Neural cell (in vitro differentiated cells): Measurements from ENCODE around the gene PTPN9. TPM values are rescaled to one million over a fixed set of nuclear protein-coding genes. Genes with fewer than 3 reads are reported as not detected.

Experiments used
- H2AFZ ChIP-seq: fragments of 200-600, 300-800 bp; sonication (generic), shearing (Covaris generic); 2 replicates; pipeline ENCODE4 v1.6.0; 2014; ENCODE audit warnings: low read depth, mild to moderate bottlenecking, antibody characterized with exemption, low read length, moderate library complexity
- H3F3A ChIP-seq: fragments of 200-600 bp; shearing (Covaris generic); 2 replicates; pipeline ENCODE4 v1.6.1; 2016; ENCODE audit warnings: mild to moderate bottlenecking, moderate library complexity, mixed read lengths, antibody characterized with exemption, low read length; ENCODE audit not compliant: insufficient read depth, poor library complexity, severe bottlenecking
- H3K27ac ChIP-seq: fragments of 200-600, 300-800 bp; sonication (generic), shearing (Covaris generic); 2 replicates; pipeline ENCODE4 v1.5.1; 2014; ENCODE audit warnings: mild to moderate bottlenecking, low read length, moderate library complexity
- H3K27me3 ChIP-seq: fragments of 300-800, 200-600 bp; sonication (generic), shearing (Covaris generic); 2 replicates; pipeline ENCODE4 v1.6.0; 2014; ENCODE audit warnings: mild to moderate bottlenecking, low read depth, low read length, moderate library complexity; ENCODE audit not compliant: insufficient read depth
- H3K36me3 ChIP-seq: fragments of 300-800, 200-600 bp; sonication (generic), shearing (Covaris generic); 2 replicates; pipeline ENCODE4 v1.5.1; 2014; ENCODE audit warnings: mild to moderate bottlenecking, antibody characterized with exemption, low read length, moderate library complexity; ENCODE audit not compliant: insufficient read depth
- H3K4me2 ChIP-seq: fragments of 300-800, 200-600 bp; sonication (generic), shearing (Covaris generic); 2 replicates; pipeline ENCODE4 v1.6.0; 2014; ENCODE audit warnings: mild to moderate bottlenecking, low read length
- H3K4me3 ChIP-seq: fragments of 300-800, 200-600 bp; sonication (generic), shearing (Covaris generic); 2 replicates; pipeline ENCODE4 v1.5.1; 2014; ENCODE audit warnings: mild to moderate bottlenecking, low read length, moderate library complexity
- H3K79me2 ChIP-seq: fragments of 200-600 bp; shearing (Covaris generic); replicated peaks from 2 replicates; pipeline ENCODE4 v1.6.0; 2014; ENCODE audit warnings: mild to moderate bottlenecking, low read length, moderate library complexity; ENCODE audit not compliant: insufficient read depth
- H3K9ac ChIP-seq: fragments of 300-800, 200-600 bp; sonication (generic), shearing (Covaris generic); 2 replicates; pipeline ENCODE4 v1.6.1; 2016; ENCODE audit warnings: mild to moderate bottlenecking, low read length, mixed read lengths
- H3K9me2 ChIP-seq: fragments of 200-600 bp; shearing (Covaris generic); 2 replicates; pipeline ENCODE4 v1.6.1; 2016; ENCODE audit warnings: mild to moderate bottlenecking, low read length, mixed read lengths; ENCODE audit not compliant: insufficient read depth
- H3K9me3 ChIP-seq: fragments of 200-600, 300-800 bp; sonication (generic), shearing (Covaris generic); 2 replicates; pipeline ENCODE4 v1.6.1; 2016; ENCODE audit warnings: mild to moderate bottlenecking, mixed run types, low read length, moderate library complexity, mixed read lengths
- H4K20me1 ChIP-seq: fragments of 200-600 bp; shearing (Covaris generic); 2 replicates; pipeline ENCODE4 v1.6.1; 2016; ENCODE audit warnings: mild to moderate bottlenecking, mixed run types; ENCODE audit not compliant: insufficient read depth
- CTCF ChIP-seq: fragments of 450-650 bp; IDR thresholded peaks from 2 replicates; pipeline ENCODE4 v1.5.1; 2014; ENCODE audit warnings: antibody characterized with exemption, mild to moderate bottlenecking, moderate library complexity; ENCODE audit not compliant: poor library complexity, severe bottlenecking
- EP300 ChIP-seq: fragments of 450-650 bp; conservative IDR thresholded peaks from 2 replicates; pipeline ENCODE4 v1.6.1; 2014; ENCODE audit warnings: antibody characterized with exemption, mild to moderate bottlenecking, moderate library complexity; ENCODE audit not compliant: poor library complexity, severe bottlenecking
- EZH2 ChIP-seq: fragments of 200-600, 300-800 bp; shearing (Covaris generic), sonication (generic); IDR thresholded peaks from 2 replicates; pipeline ENCODE4 v1.6.1; 2014; ENCODE audit warnings: antibody characterized with exemption, low read length, borderline replicate concordance, mild to moderate bottlenecking; ENCODE audit not compliant: insufficient read depth, poor library complexity, severe bottlenecking
- MXI1 ChIP-seq: fragments of 450-650 bp; conservative IDR thresholded peaks from 2 replicates; pipeline ENCODE4 v1.6.1; 2014; ENCODE audit warnings: antibody characterized with exemption, mild to moderate bottlenecking; ENCODE audit not compliant: poor library complexity, severe bottlenecking
- POLR2AphosphoS5 ChIP-seq: IDR thresholded peaks from 2 replicates; pipeline ENCODE4 v1.6.1; 2012
- RAD21 ChIP-seq: fragments of 450-650 bp; conservative IDR thresholded peaks from 2 replicates; pipeline ENCODE4 v1.6.1; 2014; ENCODE audit warnings: antibody characterized with exemption, mild to moderate bottlenecking, moderate library complexity
- REST ChIP-seq: IDR thresholded peaks from 2 replicates; pipeline ENCODE4 v1.6.1; 2012; ENCODE audit warnings: borderline replicate concordance
- SMC3 ChIP-seq: fragments of 450-650 bp; conservative IDR thresholded peaks from 2 replicates; pipeline ENCODE4 v1.6.1; 2014; ENCODE audit warnings: antibody characterized with exemption, mild to moderate bottlenecking, moderate library complexity; ENCODE audit not compliant: poor library complexity
- TAF1 ChIP-seq: IDR thresholded peaks from 2 replicates; pipeline ENCODE4 v1.6.1; 2012; ENCODE audit warnings: low read depth
- polyA plus RNA-seq: library from polyadenylated mRNA; depleted of rRNA; stranded (reverse); fragments of >200 nt; gene quantifications from 2 replicates; pipeline ENCODE4 v1.2.3, GENCODE V29; 2014

Gene PTPN9
- polyA plus RNA-seq, 1 donor from 2014 or later: 33.1 TPM

- H3K4me3 ChIP-seq: peak overlapping the region; percentile 97
- no peaks in the 10 kb centered on the region for H3F3A ChIP-seq
- peak overlapping the region; percentile 22 for H2AFZ ChIP-seq
- no peaks in the 10 kb centered on the region for H4K20me1 ChIP-seq
- no peaks in the 10 kb centered on the region for H3K9me2 ChIP-seq
- no peaks in the 10 kb centered on the region for H3K9me3 ChIP-seq
- TF ChIP-seq SMC3: no peak
- TF ChIP-seq POLR2AphosphoS5: no peak
- no peak for TF ChIP-seq TAF1
- no peak for TF ChIP-seq EZH2
- TF ChIP-seq CTCF: peak; percentile 60
- TF ChIP-seq EP300: no peak
- peak; percentile 19 for TF ChIP-seq REST
- peak overlapping the region; percentile 97 for H3K4me2 ChIP-seq
- no peaks in the 10 kb centered on the region for H3K36me3 ChIP-seq
- H3K79me2 ChIP-seq: peaks cover 18% of the 10 kb centered on the region
- peak overlapping the region; percentile 67 for H3K9ac ChIP-seq
- no peaks in the 10 kb centered on the region for H3K27me3 ChIP-seq
- peak overlapping the region; percentile 91 for H3K27ac ChIP-seq
These were observed 126.0 kb downstream of the PTPN9 start for GRCh38 chr15:75452865-75453702.

GRCh38 chr15:75452364-75452864 lies 126.7 kb downstream of the PTPN9 start:
- Histone ChIP-seq H4K20me1 (no peaks in the 10 kb centered on the region), H3K27ac (peak overlapping the region; percentile 91), H3K79me2 (peaks cover 25% of the 10 kb centered on the region), H3F3A (no peaks in the 10 kb centered on the region), H3K36me3 (no peaks in the 10 kb centered on the region), H3K9me2 (no peaks in the 10 kb centered on the region), H2AFZ (peak overlapping the region; percentile 22), H3K4me2 (peak overlapping the region; percentile 97), H3K9ac (peak overlapping the region; percentile 67), H3K9me3 (no peaks in the 10 kb centered on the region), H3K27me3 (no peaks in the 10 kb centered on the region), H3K4me3 (peak overlapping the region; percentile 97)
- TF ChIP-seq REST (no peak), EP300 (no peak), TAF1 (no peak), EZH2 (no peak), POLR2AphosphoS5 (no peak), MXI1 (no peak), RAD21 (no peak), CTCF (no peak), SMC3 (no peak)
